Panc1 (cell line): ENCODE results near the gene SLFN12. TPM values are rescaled to one million over a fixed set of nuclear protein-coding genes. Genes with fewer than 3 reads are reported as not detected.

Experiments
- ATAC-seq: fragments of 200-7000 bp; cut with Tn5 transposase; 2 replicates; pipeline ENCODE4 v1.9.1; 2020; ENCODE audit warnings: mild to moderate bottlenecking, moderate library complexity
- BruUV-seq: library from RNA; stranded (reverse); fragments of 400-500 nt; replicated peaks from 2 replicates; lab custom pipeline; 2021; lab: Mats Ljungman, UMichigan
- CTCF ChIA-PET: fragments of 300-600 bp; sonication (Branson Sonifier 250); formaldehyde crosslinking; loops from one replicate; lab custom pipeline; 2022; ENCODE audit warnings: antibody characterized with exemption; lab: Charles Lee
- POLR2A ChIA-PET: fragments of 300-600 bp; sonication (Branson Sonifier 250); formaldehyde crosslinking; loops from one replicate; lab custom pipeline; 2022; ENCODE audit warnings: antibody characterized with exemption; lab: Charles Lee
- DNase-seq: peaks from one replicate; pipeline ENCODE4 v3.0.0-alpha.2; 2010; ENCODE audit warnings: low read depth, low spot score
- H3K27ac ChIP-seq: 2 replicates; pipeline ENCODE4 v1.5.1; 2011; ENCODE audit warnings: mild to moderate bottlenecking, low read length, inconsistent platforms
- H3K27me3 ChIP-seq: fragments of 200-500 bp; sonication (Bioruptor generic); 2 replicates; pipeline ENCODE4 v1.6.0; 2014; ENCODE audit warnings: low read length, inconsistent platforms; ENCODE audit not compliant: control insufficient read depth, insufficient read depth
- H3K36me3 ChIP-seq: fragments of 200-500 bp; sonication (Bioruptor generic); 2 replicates; pipeline ENCODE4 v1.5.1; 2014; ENCODE audit warnings: inconsistent platforms, mild to moderate bottlenecking, low read length, moderate library complexity; ENCODE audit not compliant: control insufficient read depth, insufficient read depth
- H3K4me1 ChIP-seq: 2 replicates; pipeline ENCODE4 v1.5.1; 2011; ENCODE audit warnings: inconsistent platforms, mild to moderate bottlenecking, low read length, moderate library complexity; ENCODE audit not compliant: control insufficient read depth, insufficient read depth
- H3K4me3 ChIP-seq, 2 experiments: 2 replicates each; pipeline ENCODE4 v1.5.1; 2011 to 2012; ENCODE audit warnings: low read depth in 2 of 2, low read length in 2 of 2, mild to moderate bottlenecking in 2 of 2, inconsistent platforms in 1 of 2, moderate library complexity in 1 of 2
- H3K9me3 ChIP-seq: fragments of 200-500 bp; sonication (Bioruptor generic); 2 replicates; pipeline ENCODE4 v1.5.1; 2014; ENCODE audit warnings: low read depth, mild to moderate bottlenecking, inconsistent platforms, low read length, moderate library complexity; ENCODE audit not compliant: control insufficient read depth, insufficient read depth
- POLR2AphosphoS5 ChIP-seq: IDR thresholded peaks from 2 replicates; pipeline ENCODE4 v1.6.1; 2012; ENCODE audit warnings: mild to moderate bottlenecking, low read depth, low read length, moderate library complexity
- SIN3A ChIP-seq: IDR thresholded peaks from 2 replicates; pipeline ENCODE4 v1.6.1; 2012; ENCODE audit warnings: low read depth, mild to moderate bottlenecking, low read length, moderate library complexity, borderline replicate concordance; ENCODE audit not compliant: insufficient read depth
- TCF7L2 ChIP-seq: IDR thresholded peaks from 2 replicates; pipeline ENCODE4 v1.6.1; 2011; ENCODE audit warnings: mild to moderate bottlenecking, low read depth, low read length, inconsistent platforms
- in situ Hi-C: cut with HindIII; loops from 2 replicates; pipeline ENCODE4 v1.10.0; 2016; ENCODE audit warnings: low sequenced_read_pairs, low pct_unique_long_range_greater_than_20kb
- intact Hi-C: fragments of 100-400 bp; cut with micrococcal nuclease; formaldehyde crosslinking; loops from one replicate; pipeline ENCODE4 v1.10.0; 2022; ENCODE audit not compliant: unreplicated experiment
- total RNA-seq: library from RNA; stranded (reverse); gene quantifications from one replicate; pipeline ENCODE4 v1.2.1, GENCODE V29; 2021; ENCODE audit not compliant: unreplicated experiment
- TF ChIP-seq, protein P1 (sequence below), 2 experiments: IDR thresholded peaks; 2 replicates each; pipeline ENCODE4 v1.6.1; 2011 to 2012; ENCODE audit warnings: low read depth in 2 of 2, control low read depth in 1 of 2, low read length in 1 of 2, mild to moderate bottlenecking in 1 of 2, moderate library complexity in 1 of 2; ENCODE audit not compliant: insufficient read depth in 1 of 2
- TF ChIP-seq, protein P2 (sequence below): fragments of 450-650 bp; IDR thresholded peaks from 2 replicates; pipeline ENCODE4 v1.5.1; 2017; ENCODE audit warnings: mild to moderate bottlenecking

Gene SLFN12
- total RNA-seq, 1 experiment from 2014 or later = 35.2 TPM

- H3K4me1 ChIP-seq = no peaks in the 10 kb centered on the region
- TF ChIP-seq POLR2AphosphoS5 = no peak
- no peak for TF ChIP-seq TCF7L2
- TF ChIP-seq SIN3A = no peak
- TF ChIP-seq, protein P1, sequence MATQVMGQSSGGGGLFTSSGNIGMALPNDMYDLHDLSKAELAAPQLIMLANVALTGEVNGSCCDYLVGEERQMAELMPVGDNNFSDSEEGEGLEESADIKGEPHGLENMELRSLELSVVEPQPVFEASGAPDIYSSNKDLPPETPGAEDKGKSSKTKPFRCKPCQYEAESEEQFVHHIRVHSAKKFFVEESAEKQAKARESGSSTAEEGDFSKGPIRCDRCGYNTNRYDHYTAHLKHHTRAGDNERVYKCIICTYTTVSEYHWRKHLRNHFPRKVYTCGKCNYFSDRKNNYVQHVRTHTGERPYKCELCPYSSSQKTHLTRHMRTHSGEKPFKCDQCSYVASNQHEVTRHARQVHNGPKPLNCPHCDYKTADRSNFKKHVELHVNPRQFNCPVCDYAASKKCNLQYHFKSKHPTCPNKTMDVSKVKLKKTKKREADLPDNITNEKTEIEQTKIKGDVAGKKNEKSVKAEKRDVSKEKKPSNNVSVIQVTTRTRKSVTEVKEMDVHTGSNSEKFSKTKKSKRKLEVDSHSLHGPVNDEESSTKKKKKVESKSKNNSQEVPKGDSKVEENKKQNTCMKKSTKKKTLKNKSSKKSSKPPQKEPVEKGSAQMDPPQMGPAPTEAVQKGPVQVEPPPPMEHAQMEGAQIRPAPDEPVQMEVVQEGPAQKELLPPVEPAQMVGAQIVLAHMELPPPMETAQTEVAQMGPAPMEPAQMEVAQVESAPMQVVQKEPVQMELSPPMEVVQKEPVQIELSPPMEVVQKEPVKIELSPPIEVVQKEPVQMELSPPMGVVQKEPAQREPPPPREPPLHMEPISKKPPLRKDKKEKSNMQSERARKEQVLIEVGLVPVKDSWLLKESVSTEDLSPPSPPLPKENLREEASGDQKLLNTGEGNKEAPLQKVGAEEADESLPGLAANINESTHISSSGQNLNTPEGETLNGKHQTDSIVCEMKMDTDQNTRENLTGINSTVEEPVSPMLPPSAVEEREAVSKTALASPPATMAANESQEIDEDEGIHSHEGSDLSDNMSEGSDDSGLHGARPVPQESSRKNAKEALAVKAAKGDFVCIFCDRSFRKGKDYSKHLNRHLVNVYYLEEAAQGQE (IDR thresholded peaks at IDR 0.05; ENCODE audit: insufficient read depth in 1 of 2, low read depth in 2 of 2, low read length in 1 of 2) = no peak
- TF ChIP-seq, protein P2, sequence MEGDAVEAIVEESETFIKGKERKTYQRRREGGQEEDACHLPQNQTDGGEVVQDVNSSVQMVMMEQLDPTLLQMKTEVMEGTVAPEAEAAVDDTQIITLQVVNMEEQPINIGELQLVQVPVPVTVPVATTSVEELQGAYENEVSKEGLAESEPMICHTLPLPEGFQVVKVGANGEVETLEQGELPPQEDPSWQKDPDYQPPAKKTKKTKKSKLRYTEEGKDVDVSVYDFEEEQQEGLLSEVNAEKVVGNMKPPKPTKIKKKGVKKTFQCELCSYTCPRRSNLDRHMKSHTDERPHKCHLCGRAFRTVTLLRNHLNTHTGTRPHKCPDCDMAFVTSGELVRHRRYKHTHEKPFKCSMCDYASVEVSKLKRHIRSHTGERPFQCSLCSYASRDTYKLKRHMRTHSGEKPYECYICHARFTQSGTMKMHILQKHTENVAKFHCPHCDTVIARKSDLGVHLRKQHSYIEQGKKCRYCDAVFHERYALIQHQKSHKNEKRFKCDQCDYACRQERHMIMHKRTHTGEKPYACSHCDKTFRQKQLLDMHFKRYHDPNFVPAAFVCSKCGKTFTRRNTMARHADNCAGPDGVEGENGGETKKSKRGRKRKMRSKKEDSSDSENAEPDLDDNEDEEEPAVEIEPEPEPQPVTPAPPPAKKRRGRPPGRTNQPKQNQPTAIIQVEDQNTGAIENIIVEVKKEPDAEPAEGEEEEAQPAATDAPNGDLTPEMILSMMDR = no peak
- DNase-seq = no peak
- no peaks in the 10 kb centered on the region for H3K9me3 ChIP-seq
- ChIA-PET POLR2A (no interaction called here), CTCF (no interaction called here)
- intact Hi-C loops = no loop called here
- BruUV-seq = no TSS peak
- in situ Hi-C loops = no loop called here
- no peaks in the 10 kb centered on the region for H3K36me3 ChIP-seq
- ATAC-seq = no peak
- H3K4me3 ChIP-seq = no peak overlapping the region
- no peaks in the 10 kb centered on the region for H3K27me3 ChIP-seq
- H3K27ac ChIP-seq = no peak overlapping the region
These were observed 42.1 kb downstream of the SLFN12 start for GRCh38 chr17:35390156-35390555.

GRCh38 chr17:35387496-35387895 lies 44.8 kb downstream of the SLFN12 start:
- BruUV-seq = no TSS peak
- CTCF ChIA-PET = no interaction called here
- ATAC-seq (no peak), DNase-seq (no peak)
- POLR2A ChIA-PET = no interaction called here
- in situ Hi-C loops (no loop called here), intact Hi-C loops (no loop called here)
- no peaks in the 10 kb centered on the region for H3K4me1 ChIP-seq
- H3K27me3 ChIP-seq = no peaks in the 10 kb centered on the region
- H3K27ac ChIP-seq = no peak overlapping the region
- no peaks in the 10 kb centered on the region for H3K9me3 ChIP-seq
- H3K36me3 ChIP-seq = no peaks in the 10 kb centered on the region
- TF ChIP-seq TCF7L2 = no peak
- no peak overlapping the region for H3K4me3 ChIP-seq

DNA sequence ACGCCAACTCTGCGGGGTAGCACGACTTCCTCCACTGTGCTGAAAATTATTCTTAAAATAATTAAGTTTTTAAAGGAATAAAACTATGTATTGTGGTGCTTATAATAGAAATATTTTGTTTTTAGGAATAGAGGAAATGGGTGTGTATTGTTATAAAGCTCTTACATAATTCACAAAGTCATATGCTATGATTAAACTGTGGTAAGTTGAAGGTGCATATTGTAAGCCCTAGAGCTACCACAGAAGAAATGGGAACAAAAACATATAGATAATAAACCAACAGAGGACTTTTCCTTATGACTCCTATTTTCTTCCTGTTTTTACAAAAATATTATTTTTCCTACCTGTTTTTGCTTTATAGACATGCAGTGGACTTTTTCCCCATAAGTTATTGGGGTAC lies 54.6 kb downstream of the SLFN12 start:
- no TSS peak for BruUV-seq
- H3K9me3 ChIP-seq = no peaks in the 10 kb centered on the region
- ChIA-PET POLR2A (no interaction called here), CTCF (no interaction called here)
- peak overlapping the region; percentile 40; the same call in 1 of the 2 replicates for H3K27ac ChIP-seq
- no peak for TF ChIP-seq TCF7L2
- TF ChIP-seq POLR2AphosphoS5 = no peak
- TF ChIP-seq SIN3A = no peak
- TF ChIP-seq, protein P1 (IDR thresholded peaks at IDR 0.05; ENCODE audit: insufficient read depth in 1 of 2, low read depth in 2 of 2, low read length in 1 of 2) = no peak
- TF ChIP-seq, protein P2 = no peak
- intact Hi-C loops = no loop called here
- DNase-seq (no peak), ATAC-seq (no peak)
- in situ Hi-C loops = no loop called here
- no peaks in the 10 kb centered on the region for H3K27me3 ChIP-seq
- no peak overlapping the region for H3K4me3 ChIP-seq
- H3K4me1 ChIP-seq = peaks cover 4% of the 10 kb centered on the region
- H3K36me3 ChIP-seq = no peaks in the 10 kb centered on the region
